Body of pancreas (tissue), 4 donors: ENCODE measurements around the gene CCDC91.

Source experiments
- POLR2A ChIP-seq, 3 donors: fragments of 450-650 bp; IDR thresholded peaks; one replicate each; pipeline ENCODE4 v1.6.1; 2016; ENCODE audit warnings: antibody characterized with exemption in 3 of 3, mild to moderate bottlenecking in 2 of 3
- TF ChIP-seq, protein P1 (sequence below), 7 experiments: fragments of 450-650 bp in 4 of 7; fragments of 200-600 bp in 3 of 7; sonication (generic) in 3 of 7; IDR thresholded peaks; one replicate each; pipeline ENCODE4 v1.5.1; 2016 to 2019; ENCODE audit warnings: antibody characterized with exemption in 7 of 7

DNA sequence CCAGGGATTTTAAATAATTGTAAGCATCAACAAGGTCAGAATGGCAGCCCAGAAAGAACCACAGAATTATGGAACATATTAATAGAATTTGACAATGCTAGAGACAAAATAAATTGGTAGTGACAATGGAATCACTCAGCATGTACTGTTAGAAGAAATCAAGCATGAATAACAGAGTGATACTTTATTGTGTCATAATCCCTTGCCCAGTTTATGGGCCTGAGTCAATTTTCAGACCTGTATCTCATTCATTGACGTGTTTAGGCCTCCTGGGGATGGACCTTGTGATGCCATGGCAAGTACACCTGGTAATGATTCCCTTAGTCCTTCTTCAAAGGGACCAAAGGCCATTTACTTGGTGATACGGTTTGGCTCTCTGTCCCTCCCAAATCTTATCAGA, 12.8 kb upstream of the CCDC91 start:
- TF ChIP-seq, protein P1, sequence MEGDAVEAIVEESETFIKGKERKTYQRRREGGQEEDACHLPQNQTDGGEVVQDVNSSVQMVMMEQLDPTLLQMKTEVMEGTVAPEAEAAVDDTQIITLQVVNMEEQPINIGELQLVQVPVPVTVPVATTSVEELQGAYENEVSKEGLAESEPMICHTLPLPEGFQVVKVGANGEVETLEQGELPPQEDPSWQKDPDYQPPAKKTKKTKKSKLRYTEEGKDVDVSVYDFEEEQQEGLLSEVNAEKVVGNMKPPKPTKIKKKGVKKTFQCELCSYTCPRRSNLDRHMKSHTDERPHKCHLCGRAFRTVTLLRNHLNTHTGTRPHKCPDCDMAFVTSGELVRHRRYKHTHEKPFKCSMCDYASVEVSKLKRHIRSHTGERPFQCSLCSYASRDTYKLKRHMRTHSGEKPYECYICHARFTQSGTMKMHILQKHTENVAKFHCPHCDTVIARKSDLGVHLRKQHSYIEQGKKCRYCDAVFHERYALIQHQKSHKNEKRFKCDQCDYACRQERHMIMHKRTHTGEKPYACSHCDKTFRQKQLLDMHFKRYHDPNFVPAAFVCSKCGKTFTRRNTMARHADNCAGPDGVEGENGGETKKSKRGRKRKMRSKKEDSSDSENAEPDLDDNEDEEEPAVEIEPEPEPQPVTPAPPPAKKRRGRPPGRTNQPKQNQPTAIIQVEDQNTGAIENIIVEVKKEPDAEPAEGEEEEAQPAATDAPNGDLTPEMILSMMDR (IDR thresholded peaks at IDR 0.05) = no peak
- TF ChIP-seq POLR2A (IDR thresholded peaks at IDR 0.05) = no peak
